ENCODE measurements around the gene PSTPIP1. TPM values are rescaled to one million over a fixed set of nuclear protein-coding genes. Genes with fewer than 3 reads are reported as not detected.

PSTPIP1 gene
- total RNA-seq, 3 donors from 2014 or later (not counting 1 experiment from before 2014, with no cell fraction given): 218 to 316 (median 228) TPM

DNA sequence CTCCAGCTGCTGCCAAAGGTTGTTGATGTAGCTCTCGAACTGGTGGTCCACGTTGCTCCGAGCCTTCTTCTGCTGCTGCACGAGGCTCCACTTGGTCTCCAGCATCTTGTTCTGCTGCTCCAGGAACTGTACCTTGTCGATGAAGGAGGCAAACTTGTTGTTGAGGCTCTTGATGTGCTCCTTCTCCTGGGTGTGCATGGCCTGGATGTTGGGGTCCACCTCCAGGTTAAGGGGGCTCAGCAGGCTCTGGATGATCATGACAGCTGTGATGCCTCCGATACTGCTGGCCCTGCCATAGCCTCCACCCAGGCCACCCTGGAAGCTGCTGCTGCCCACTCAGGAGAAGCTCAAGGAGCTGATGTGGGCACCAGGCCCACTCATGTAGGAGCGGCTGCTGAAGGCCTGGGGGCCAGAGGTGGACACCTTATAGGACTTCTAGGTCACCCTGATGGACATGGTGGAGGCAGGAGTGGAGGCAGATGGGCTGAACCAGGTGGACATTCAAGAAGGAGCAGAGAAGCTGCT is 14.9 kb upstream of the PSTPIP1 start:
- Histone ChIP-seq H3K4me3 (ENCODE audit: low read length) (no peak overlapping the region), H3K9me3 (ENCODE audit: control insufficient read depth, insufficient read depth, low read length) (no peaks in the 10 kb centered on the region), H3K4me1 (ENCODE audit: control insufficient read depth, insufficient read depth, low read length) (peaks cover 21% of the 10 kb centered on the region), H3K36me3 (ENCODE audit: control insufficient read depth, insufficient read depth, low read length) (no peaks in the 10 kb centered on the region), H3K27ac (ENCODE audit: low read length) (no peak overlapping the region), H3K27me3 (ENCODE audit: control insufficient read depth, insufficient read depth, low read length) (no peaks in the 10 kb centered on the region)
- Mint-ChIP-seq H3K27me3 (ENCODE audit: low read depth in 2 of 2) (no peaks in the 10 kb centered on the region), H3K9me3 (peaks cover 0 to 2% of the 10 kb centered on the region in 2 donors), H3K4me3 (no peak overlapping the region), H3K4me1 (peaks cover 21% of the 10 kb centered on the region in 2 donors), H3K36me3 (no peaks in the 10 kb centered on the region), H3K27ac (no peak overlapping the region)
- no peak for ATAC-seq
- TF ChIP-seq, protein P1, sequence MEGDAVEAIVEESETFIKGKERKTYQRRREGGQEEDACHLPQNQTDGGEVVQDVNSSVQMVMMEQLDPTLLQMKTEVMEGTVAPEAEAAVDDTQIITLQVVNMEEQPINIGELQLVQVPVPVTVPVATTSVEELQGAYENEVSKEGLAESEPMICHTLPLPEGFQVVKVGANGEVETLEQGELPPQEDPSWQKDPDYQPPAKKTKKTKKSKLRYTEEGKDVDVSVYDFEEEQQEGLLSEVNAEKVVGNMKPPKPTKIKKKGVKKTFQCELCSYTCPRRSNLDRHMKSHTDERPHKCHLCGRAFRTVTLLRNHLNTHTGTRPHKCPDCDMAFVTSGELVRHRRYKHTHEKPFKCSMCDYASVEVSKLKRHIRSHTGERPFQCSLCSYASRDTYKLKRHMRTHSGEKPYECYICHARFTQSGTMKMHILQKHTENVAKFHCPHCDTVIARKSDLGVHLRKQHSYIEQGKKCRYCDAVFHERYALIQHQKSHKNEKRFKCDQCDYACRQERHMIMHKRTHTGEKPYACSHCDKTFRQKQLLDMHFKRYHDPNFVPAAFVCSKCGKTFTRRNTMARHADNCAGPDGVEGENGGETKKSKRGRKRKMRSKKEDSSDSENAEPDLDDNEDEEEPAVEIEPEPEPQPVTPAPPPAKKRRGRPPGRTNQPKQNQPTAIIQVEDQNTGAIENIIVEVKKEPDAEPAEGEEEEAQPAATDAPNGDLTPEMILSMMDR (IDR thresholded peaks at IDR 0.05): no peak
- intact Hi-C loops (cut with micrococcal nuclease): no loop called here
- no peak for DNase-seq
- 91% methylated on average over 7 of the region's 7 CpGs for WGBS (ENCODE audit: insufficient coverage)

DNA sequence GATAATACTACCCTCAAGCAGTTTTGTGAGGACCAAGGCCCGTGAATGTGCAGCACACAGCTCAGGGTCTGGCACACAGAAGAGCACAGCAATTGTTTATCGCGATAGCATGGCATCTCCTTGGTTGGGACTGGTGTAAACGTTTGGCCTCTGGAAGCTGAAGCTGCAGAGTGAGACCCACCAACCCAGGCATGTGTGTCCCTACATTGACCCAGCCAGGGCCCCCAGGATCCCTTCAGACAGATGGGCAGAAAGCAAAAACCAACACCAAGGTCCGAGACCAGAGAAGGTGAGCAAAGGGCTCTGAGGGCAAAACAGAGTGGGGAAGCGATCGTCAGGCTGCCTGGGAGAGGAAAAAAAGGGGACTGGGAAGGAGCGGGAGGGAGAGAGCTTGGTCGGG is 12.6 kb upstream of the PSTPIP1 start:
- Histone ChIP-seq H3K27ac (ENCODE audit: low read length) (no peak overlapping the region), H3K36me3 (ENCODE audit: control insufficient read depth, insufficient read depth, low read length) (no peaks in the 10 kb centered on the region), H3K4me3 (ENCODE audit: low read length) (no peak overlapping the region), H3K4me1 (ENCODE audit: control insufficient read depth, insufficient read depth, low read length) (peaks cover 14% of the 10 kb centered on the region), H3K9me3 (ENCODE audit: control insufficient read depth, insufficient read depth, low read length) (no peaks in the 10 kb centered on the region), H3K27me3 (ENCODE audit: control insufficient read depth, insufficient read depth, low read length) (no peaks in the 10 kb centered on the region)
- intact Hi-C loops (cut with micrococcal nuclease): no loop called here
- no peak for ATAC-seq
- Mint-ChIP-seq H3K4me1 (peaks cover 6 to 11% of the 10 kb centered on the region in 2 donors), H3K27me3 (ENCODE audit: low read depth in 2 of 2) (no peaks in the 10 kb centered on the region), H3K4me3 (no peak overlapping the region), H3K36me3 (no peaks in the 10 kb centered on the region), H3K9me3 (peaks cover 0 to 2% of the 10 kb centered on the region in 2 donors), H3K27ac (no peak overlapping the region)
- TF ChIP-seq, protein P1 (IDR thresholded peaks at IDR 0.05): no peak
- WGBS (ENCODE audit: insufficient coverage): 93% methylated on average over 9 of the region's 9 CpGs
- DNase-seq: no peak

DNA sequence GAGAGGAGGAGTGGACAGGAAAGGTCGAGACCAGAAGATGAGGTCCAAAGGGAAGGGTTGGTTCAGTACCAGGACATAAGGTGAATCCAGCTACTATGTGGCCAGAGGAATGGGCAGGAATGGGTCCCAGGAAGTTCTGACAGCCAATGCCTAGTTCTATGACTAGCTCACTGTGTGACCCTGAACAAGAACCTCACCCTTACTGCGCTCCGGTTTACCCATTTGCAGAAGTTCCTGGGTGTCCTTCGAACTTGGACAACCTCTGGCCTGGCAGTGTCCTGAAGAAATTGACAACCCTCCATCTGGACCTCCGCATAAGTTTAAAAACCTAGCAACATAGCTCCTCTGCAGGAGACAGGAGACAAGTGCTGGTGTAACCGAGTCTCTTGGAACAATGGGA is 12.2 kb upstream of the PSTPIP1 start:
- DNase-seq: no peak
- WGBS (ENCODE audit: insufficient coverage): 89% methylated on average over 6 of the region's 6 CpGs
- Mint-ChIP-seq H3K4me1 (peaks cover 3 to 8% of the 10 kb centered on the region in 2 donors), H3K9me3 (peaks cover 0 to 2% of the 10 kb centered on the region in 2 donors), H3K27me3 (ENCODE audit: low read depth in 2 of 2) (no peaks in the 10 kb centered on the region), H3K27ac (no peak overlapping the region), H3K36me3 (no peaks in the 10 kb centered on the region), H3K4me3 (no peak overlapping the region)
- no peak overlapping the region for H3K27ac ChIP-seq (ENCODE audit: low read length)
- no peaks in the 10 kb centered on the region for H3K27me3 ChIP-seq (ENCODE audit: control insufficient read depth, insufficient read depth, low read length)
- no peaks in the 10 kb centered on the region for H3K9me3 ChIP-seq (ENCODE audit: control insufficient read depth, insufficient read depth, low read length)
- H3K4me3 ChIP-seq (ENCODE audit: low read length): no peak overlapping the region
- intact Hi-C loops (cut with micrococcal nuclease): no loop called here
- H3K4me1 ChIP-seq (ENCODE audit: control insufficient read depth, insufficient read depth, low read length): peaks cover 16% of the 10 kb centered on the region
- no peaks in the 10 kb centered on the region for H3K36me3 ChIP-seq (ENCODE audit: control insufficient read depth, insufficient read depth, low read length)
- no peak for ATAC-seq
- TF ChIP-seq, protein P1 (IDR thresholded peaks at IDR 0.05): no peak
